Psoas muscle (tissue), 8 donors: ENCODE data around the gene HSD17B8. TPM values are rescaled to one million over a fixed set of nuclear protein-coding genes. Genes with fewer than 3 reads are reported as not detected.

Experiments
- ATAC-seq, 4 donors: fragments of 200-7000 bp; cut with Tn5 transposase; one replicate each; pipeline ENCODE4 v1.9.1; 2020; ENCODE audit warnings: moderate library complexity in 3 of 4, mild to moderate bottlenecking in 2 of 4
- DNase-seq, 2 donors: peaks; one replicate each; pipeline ENCODE4 v3.0.0-alpha.2; 2020
- H3K27ac ChIP-seq: fragments of 200-600 bp; one replicate; pipeline ENCODE4 v1.8.0; 2022
- H3K27me3 ChIP-seq, 3 donors: fragments of 200-600 bp in 1 of 3; one replicate each; pipeline versions ENCODE4 v1.6.1 to v1.8.0; 2013 to 2022; ENCODE audit warnings: low read length in 2 of 3, mild to moderate bottlenecking in 2 of 3, moderate library complexity in 1 of 3; ENCODE audit not compliant: insufficient read depth in 3 of 3
- H3K36me3 ChIP-seq, 2 donors: fragments of 200-600 bp in 1 of 2; one replicate each; pipeline versions ENCODE4 v1.6.1 to v1.8.0; 2013 to 2022; ENCODE audit warnings: low read depth in 1 of 2, mild to moderate bottlenecking in 1 of 2, moderate library complexity in 1 of 2; ENCODE audit not compliant: insufficient read depth in 1 of 2
- H3K4me1 ChIP-seq: fragments of 200-600 bp; one replicate; pipeline ENCODE4 v1.8.0; 2022
- H3K4me3 ChIP-seq: fragments of 200-600 bp; one replicate; pipeline ENCODE4 v1.8.0; 2022; ENCODE audit warnings: mild to moderate bottlenecking
- H3K9me3 ChIP-seq: fragments of 200-600 bp; one replicate; pipeline ENCODE4 v1.8.0; 2022
- CTCF ChIP-seq: fragments of 200-600 bp; IDR thresholded peaks from one replicate; pipeline ENCODE4 v1.8.0; 2022; ENCODE audit warnings: antibody characterized with exemption
- WGBS, 3 donors: extraction: QIAGEN DNeasy Blood & Tissue Kit; methylation state at CpG; one replicate each; pipeline versions ENCODE4 v1.1.6 to v1.1.7; 2013; 5-methylcytosine and 5-hydroxymethylcytosine counted together
- intact Hi-C, 2 donors: fragments of 100-400 bp; cut with DNase I; formaldehyde crosslinking; loops; one replicate each; pipeline versions ENCODE4 v1.11.0 to v1.14.2; 2022
- polyA plus RNA-seq, 3 donors: library from polyadenylated mRNA; stranded (reverse); fragments of 200-250 nt; gene quantifications; one replicate each; pipeline ENCODE4 v1.2.3, GENCODE V29; 2013
- total RNA-seq, 4 donors: library from RNA; stranded (reverse); fragmentation: NEBNext Ultra II Directional in 2 of 4; extraction: Animal tissue kit (Norgen Biotek cat#: 25700) in 2 of 4; gene quantifications; one replicate each; pipeline versions ENCODE4 v1.2.1 to v1.2.4, GENCODE V29; 2021 to 2023
- donor health status: healthy with polysubstance abuse.
- donor health status: DM: no; HTN: no; CAD: no; lungs with moderate emphysema.
- donor health status: Bipolar disorder and iron deficiency.
- donor health status: healthy.
- donor health status: DM: yes; HTN: yes; CAD: no.
- donor health status: DM: no; HTN: no; CAD: no.
- donor health status: DM: no; HTN: no; CAD: no.
- donor health status: DM: yes; HTN: yes; CAD: no.

Gene HSD17B8
- total and polyA plus RNA-seq, 7 donors = 5.3 to 18.9 (median 10.3) TPM

- H3K4me3 ChIP-seq = peak overlapping the region; percentile 67
- no peaks in the 10 kb centered on the region for H3K27me3 ChIP-seq
- TF ChIP-seq CTCF = no peak
- no peak overlapping the region for H3K27ac ChIP-seq
- H3K36me3 ChIP-seq = peaks cover 0 to 26% of the 10 kb centered on the region in 2 donors
- peaks cover 8% of the 10 kb centered on the region for H3K4me1 ChIP-seq
- ATAC-seq (peak in 2 of 4 donors; percentile 7 to 19), DNase-seq (no peak)
- 16 to 26% (median 18%) methylated on average over 7 to 9 of the region's 9 CpGs for WGBS, 3 donors
- intact Hi-C loops = no loop called here
- H3K9me3 ChIP-seq = no peaks in the 10 kb centered on the region
Measured at GRCh38 chr6:33213989-33214335, 9.5 kb downstream of the HSD17B8 start.

GRCh38 chr6:33215271-33216116 lies 11.0 kb downstream of the HSD17B8 start:
- no peak for ATAC-seq
- no peak overlapping the region for H3K4me3 ChIP-seq
- TF ChIP-seq CTCF = no peak
- 73 to 79% (median 76%) methylated on average over 9 of the region's 9 CpGs for WGBS, 3 donors
- H3K27ac ChIP-seq = no peak overlapping the region
- H3K36me3 ChIP-seq = peaks cover 0 to 14% of the 10 kb centered on the region in 2 donors
- no peak for DNase-seq
- intact Hi-C loops = no loop called here
- H3K9me3 ChIP-seq = no peaks in the 10 kb centered on the region
- peaks cover 0 to 7% (median 0%) of the 10 kb centered on the region in 3 donors for H3K27me3 ChIP-seq
- peaks cover 8% of the 10 kb centered on the region for H3K4me1 ChIP-seq

- no peak for TF ChIP-seq CTCF
- DNase-seq (no peak), ATAC-seq (no peak)
- 87 to 91% (median 91%) methylated on average over 4 of the region's 4 CpGs for WGBS, 3 donors
- Histone ChIP-seq H3K36me3 (peaks cover 0 to 8% of the 10 kb centered on the region in 2 donors), H3K4me3 (no peak overlapping the region), H3K9me3 (no peaks in the 10 kb centered on the region), H3K27me3 (peaks cover 0 to 7% (median 0%) of the 10 kb centered on the region in 3 donors), H3K27ac (no peak overlapping the region), H3K4me1 (peaks cover 8% of the 10 kb centered on the region)
- intact Hi-C loops = no loop called here
Measured at GRCh38 chr6:33216117-33216649, 11.7 kb downstream of the HSD17B8 start.

- 81 to 87% (median 82%) methylated on average over 6 of the region's 6 CpGs for WGBS, 3 donors
- no peaks in the 10 kb centered on the region for H3K9me3 ChIP-seq
- H3K4me1 ChIP-seq = peaks cover 8% of the 10 kb centered on the region
- intact Hi-C loops = no loop called here
- DNase-seq (no peak), ATAC-seq (no peak)
- H3K27ac ChIP-seq = no peak overlapping the region
- H3K4me3 ChIP-seq = no peak overlapping the region
- no peaks in the 10 kb centered on the region for H3K36me3 ChIP-seq
- no peak for TF ChIP-seq CTCF
- peaks cover 0 to 7% (median 0%) of the 10 kb centered on the region in 3 donors for H3K27me3 ChIP-seq
Measured at GRCh38 chr6:33217246-33217645, 12.8 kb downstream of the HSD17B8 start.
